Central memory CD8-positive, alpha-beta T cell (primary cell): Measurements from ENCODE around the gene NOC2L.

Experiments
- ATAC-seq: fragments of 150-1000 bp; cut with Tn5 transposase; replicated peaks from 2 replicates; pipeline ENCODE4 v1.10.0; 2022; ENCODE audit warnings: mild to moderate bottlenecking, moderate FRiP score, moderate number of reproducible peaks; ENCODE audit not compliant: poor library complexity, severe bottlenecking; ENCODE audit errors: extremely low read depth
- DNase-seq, 2 donors: peaks; one replicate each; pipeline ENCODE4 v3.0.0; 2021; ENCODE audit warnings: low spot score in 2 of 2
- H3K27ac Mint-ChIP-seq: one replicate; pipeline ENCODE4 v1.8.0; 2022; ENCODE audit warnings: low read depth, mild to moderate bottlenecking, moderate library complexity, mixed read lengths
- H3K27me3 Mint-ChIP-seq: one replicate; pipeline ENCODE4 v1.8.0; 2022; ENCODE audit warnings: mixed read lengths
- H3K36me3 Mint-ChIP-seq: one replicate; pipeline ENCODE4 v1.8.0; 2022; ENCODE audit warnings: mild to moderate bottlenecking, moderate library complexity, mixed read lengths; ENCODE audit not compliant: insufficient read depth
- H3K4me1 Mint-ChIP-seq: one replicate; pipeline ENCODE4 v1.8.0; 2022; ENCODE audit warnings: mixed read lengths
- H3K4me3 Mint-ChIP-seq: one replicate; pipeline ENCODE4 v1.8.0; 2022; ENCODE audit warnings: mild to moderate bottlenecking, moderate library complexity, mixed read lengths
- H3K9me3 Mint-ChIP-seq: one replicate; pipeline ENCODE4 v1.8.0; 2022; ENCODE audit warnings: mixed read lengths

NOC2L gene

DNA sequence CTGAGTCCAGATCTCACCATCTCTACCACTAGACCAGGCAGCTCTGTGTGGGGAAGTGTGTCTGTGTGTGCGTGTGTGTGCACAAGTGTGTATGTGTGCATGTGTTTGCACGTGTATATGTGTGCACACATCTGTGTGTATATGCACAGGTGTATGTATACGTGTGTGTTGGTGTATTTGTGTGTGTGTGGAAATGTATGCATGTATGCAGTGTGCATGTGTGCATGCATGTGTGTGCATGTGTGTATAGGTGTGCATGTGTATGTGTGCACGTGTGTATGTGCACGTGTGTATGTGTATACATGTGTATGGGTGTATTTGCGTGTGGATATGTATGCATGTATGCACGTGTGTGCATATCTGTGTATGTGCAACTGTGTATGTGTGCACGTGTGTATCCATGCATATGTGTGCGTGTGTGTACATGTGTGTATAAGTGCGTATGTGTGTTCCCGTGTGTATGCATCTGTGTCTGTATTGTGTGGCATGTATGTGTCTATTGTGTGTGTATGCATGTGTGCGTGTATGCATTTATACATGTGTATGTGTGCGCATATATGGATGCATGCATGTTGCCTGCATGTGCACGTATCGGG, 10.3 kb upstream of the NOC2L start:
- H3K4me1 Mint-ChIP-seq = no peaks in the 10 kb centered on the region
- H3K36me3 Mint-ChIP-seq = no peaks in the 10 kb centered on the region
- H3K27me3 Mint-ChIP-seq = no peaks in the 10 kb centered on the region
- H3K27ac Mint-ChIP-seq = no peak overlapping the region
- H3K4me3 Mint-ChIP-seq = no peak overlapping the region
- no peaks in the 10 kb centered on the region for H3K9me3 Mint-ChIP-seq
- ATAC-seq (no peak), DNase-seq (no peak)

DNA sequence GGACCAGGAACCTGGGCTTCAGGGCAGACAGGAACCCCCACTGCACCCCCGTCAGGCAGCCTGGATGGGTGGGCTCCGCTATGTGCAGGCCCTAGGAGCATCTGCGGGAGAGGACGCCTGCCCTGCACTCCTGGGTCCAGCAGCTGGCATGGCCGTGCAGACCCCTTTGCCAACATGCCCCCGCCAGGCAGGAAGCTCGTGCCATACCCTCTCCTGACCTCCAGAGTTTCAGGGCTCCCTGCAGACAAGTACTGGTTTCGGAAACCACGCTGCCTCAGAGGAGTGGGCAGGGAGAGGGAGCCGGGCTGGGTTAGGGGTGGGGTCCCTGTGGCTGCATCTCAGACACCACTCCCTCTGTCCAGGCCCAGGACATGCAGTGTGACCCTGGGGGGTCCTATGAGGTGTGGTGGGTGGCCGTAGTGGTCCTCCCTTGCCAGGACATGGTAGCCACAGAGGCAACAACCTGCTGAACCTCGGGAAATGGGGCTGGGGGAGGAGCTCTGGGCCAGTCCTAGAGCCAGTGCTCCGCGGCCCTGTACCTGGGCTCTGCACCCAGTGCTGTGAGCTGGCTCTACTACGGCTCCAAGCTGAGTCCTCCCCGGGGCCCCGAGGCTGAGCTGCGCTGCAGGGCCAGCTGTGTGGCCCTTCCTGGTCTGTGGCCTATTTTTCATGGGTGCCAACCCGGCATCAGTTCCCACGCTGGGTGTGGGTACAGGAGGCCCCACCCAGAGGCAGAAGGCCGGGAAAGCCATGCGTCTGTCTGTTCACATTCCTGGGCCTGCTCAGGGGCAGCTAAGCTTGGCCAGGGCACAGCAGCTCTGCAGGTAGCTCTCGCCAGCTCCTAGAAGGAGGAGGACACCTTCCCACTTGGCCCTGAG, 8.6 kb upstream of the NOC2L start:
- no peaks in the 10 kb centered on the region for H3K9me3 Mint-ChIP-seq
- DNase-seq = no peak
- no peaks in the 10 kb centered on the region for H3K27me3 Mint-ChIP-seq
- no peak overlapping the region for H3K27ac Mint-ChIP-seq
- H3K4me1 Mint-ChIP-seq = no peaks in the 10 kb centered on the region
- H3K36me3 Mint-ChIP-seq = peaks cover 5% of the 10 kb centered on the region
- H3K4me3 Mint-ChIP-seq = no peak overlapping the region
- ATAC-seq = no peak

DNA sequence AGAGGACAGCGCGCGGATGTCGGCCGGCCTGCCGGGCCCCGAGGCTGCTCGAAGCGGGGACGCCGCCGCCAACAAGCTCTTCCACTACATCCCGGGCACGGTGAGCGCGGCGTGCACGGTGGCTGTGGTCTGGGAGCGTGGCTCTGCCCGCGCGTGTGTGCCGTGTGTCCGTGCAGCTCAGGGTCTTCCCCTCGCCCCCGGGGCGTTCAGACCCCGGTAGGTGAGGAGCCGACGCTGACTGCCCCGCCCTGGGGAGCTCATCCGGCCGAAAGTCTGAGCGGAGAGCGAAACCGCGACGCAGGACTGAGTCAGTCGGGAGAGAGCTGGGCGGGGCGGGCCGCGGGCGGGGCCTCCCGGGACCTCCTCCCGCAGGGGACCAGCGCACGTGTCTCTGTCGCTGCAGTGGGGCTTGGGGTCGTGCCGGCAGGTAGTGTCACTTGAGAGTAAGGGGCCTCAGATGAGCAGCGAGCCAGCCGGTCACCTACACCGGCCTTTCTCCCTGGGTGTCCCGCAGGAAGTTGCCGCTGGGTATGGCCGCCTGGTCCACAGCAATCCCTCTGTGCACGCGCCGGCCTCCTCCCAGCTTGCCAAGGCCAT, 7.7 kb upstream of the NOC2L start:
- peaks cover 5% of the 10 kb centered on the region for H3K36me3 Mint-ChIP-seq
- H3K9me3 Mint-ChIP-seq = no peaks in the 10 kb centered on the region
- peak in 1 of 2 donors; percentile 41 for DNase-seq
- H3K4me3 Mint-ChIP-seq = peak overlapping the region; percentile 76
- peak; percentile 87 for ATAC-seq
- H3K27ac Mint-ChIP-seq = peak overlapping the region; percentile 22
- H3K27me3 Mint-ChIP-seq = no peaks in the 10 kb centered on the region
- no peaks in the 10 kb centered on the region for H3K4me1 Mint-ChIP-seq

- H3K4me3 Mint-ChIP-seq = peak within 1 kb of the TSS; percentile 76
- no peaks in the 10 kb centered on the region for H3K9me3 Mint-ChIP-seq
- no peaks in the 10 kb centered on the region for H3K4me1 Mint-ChIP-seq
- ATAC-seq = no peak
- no peak for DNase-seq
- H3K36me3 Mint-ChIP-seq = peaks cover 7% of the 10 kb centered on the region
- no peaks in the 10 kb centered on the region for H3K27me3 Mint-ChIP-seq
- peak within 1 kb of the TSS; percentile 22 for H3K27ac Mint-ChIP-seq
These were observed 7.2 kb upstream of the NOC2L start, which contains the start of gene PLEKHN1 for GRCh38 chr1:966135-966703. Gene PLEKHN1 (plus strand): TSS chr1:966482. CDS start chr1:966532, 50 bp downstream.

GRCh38 chr1:965526-966134, 6.6 kb upstream of the NOC2L start:
- Mint-ChIP-seq H3K4me3 (peak overlapping the region; percentile 40), H3K36me3 (peaks cover 7% of the 10 kb centered on the region), H3K4me1 (no peaks in the 10 kb centered on the region), H3K27me3 (no peaks in the 10 kb centered on the region), H3K9me3 (no peaks in the 10 kb centered on the region), H3K27ac (no peak overlapping the region)
- ATAC-seq (no peak), DNase-seq (no peak)

DNA sequence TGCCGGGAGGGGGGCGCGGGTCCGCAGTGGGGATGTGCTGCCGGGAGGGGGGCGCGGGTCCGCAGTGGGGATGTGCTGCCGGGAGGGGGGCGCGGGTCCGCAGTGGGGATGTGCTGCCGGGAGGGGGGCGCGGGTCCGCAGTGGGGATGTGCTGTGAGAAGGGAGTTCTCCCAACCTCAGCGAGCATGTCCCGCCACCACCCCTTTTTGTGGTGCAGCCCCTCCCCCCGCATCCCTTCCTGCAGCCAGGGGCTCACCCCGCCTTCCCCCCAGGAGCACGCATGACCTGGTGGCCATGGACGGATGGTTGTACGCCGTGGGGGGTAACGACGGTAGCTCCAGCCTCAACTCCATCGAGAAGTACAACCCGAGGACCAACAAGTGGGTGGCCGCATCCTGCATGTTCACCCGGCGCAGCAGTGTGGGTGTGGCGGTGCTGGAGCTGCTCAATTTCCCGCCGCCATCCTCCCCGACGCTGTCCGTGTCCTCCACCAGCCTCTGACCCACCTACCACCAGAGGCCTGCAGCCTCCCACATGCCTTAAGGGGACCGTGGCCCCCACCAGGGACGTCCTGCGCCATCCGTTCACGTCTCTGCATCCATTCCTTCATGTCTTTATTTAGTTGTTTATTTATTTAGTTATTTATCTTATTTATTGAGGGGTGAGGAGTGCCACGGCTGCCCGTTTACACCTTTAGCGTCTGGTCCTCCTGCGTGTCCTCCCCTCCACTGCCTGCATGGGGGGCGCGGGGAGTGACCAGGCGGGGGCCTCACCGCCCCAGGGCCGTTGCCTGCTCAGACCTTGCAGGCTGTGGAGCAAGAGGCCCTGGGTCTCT, 5.9 kb upstream of the NOC2L start:
- H3K4me3 Mint-ChIP-seq = peak overlapping the region; percentile 40
- ATAC-seq = no peak
- no peak overlapping the region for H3K27ac Mint-ChIP-seq
- H3K9me3 Mint-ChIP-seq = no peaks in the 10 kb centered on the region
- peaks cover 7% of the 10 kb centered on the region for H3K36me3 Mint-ChIP-seq
- H3K27me3 Mint-ChIP-seq = no peaks in the 10 kb centered on the region
- no peak for DNase-seq
- H3K4me1 Mint-ChIP-seq = no peaks in the 10 kb centered on the region

- no peak overlapping the region for H3K4me3 Mint-ChIP-seq
These were observed 4.9 kb upstream of the NOC2L start for GRCh38 chr1:963746-964525.

DNA sequence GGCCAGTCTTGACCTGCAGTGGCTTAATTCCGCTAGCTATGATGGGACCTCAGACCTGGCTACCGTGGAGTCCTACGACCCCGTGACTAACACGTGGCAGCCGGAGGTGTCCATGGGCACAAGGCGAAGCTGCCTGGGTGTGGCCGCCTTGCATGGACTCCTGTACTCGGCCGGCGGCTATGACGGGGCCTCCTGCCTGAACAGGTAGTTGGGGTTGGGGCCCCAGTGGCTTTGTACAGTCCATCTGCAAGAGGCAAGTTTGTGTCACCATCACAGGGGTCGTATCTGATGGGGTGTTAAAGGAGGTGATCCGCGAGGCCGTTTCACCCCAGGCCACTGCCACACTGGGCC, 4.2 kb upstream of the NOC2L start:
- DNase-seq (no peak), ATAC-seq (no peak)
- peaks cover 12% of the 10 kb centered on the region for H3K36me3 Mint-ChIP-seq
- no peaks in the 10 kb centered on the region for H3K9me3 Mint-ChIP-seq
- peaks cover 5% of the 10 kb centered on the region for H3K4me1 Mint-ChIP-seq
- no peak overlapping the region for H3K27ac Mint-ChIP-seq
- no peaks in the 10 kb centered on the region for H3K27me3 Mint-ChIP-seq
- peak overlapping the region; percentile 88 for H3K4me3 Mint-ChIP-seq

More at GRCh38 chr1:963746-964525, 4.9 kb upstream of the NOC2L start:
- no peaks in the 10 kb centered on the region for H3K27me3 Mint-ChIP-seq
- H3K4me1 Mint-ChIP-seq = no peaks in the 10 kb centered on the region
- ATAC-seq (no peak), DNase-seq (no peak)
- H3K36me3 Mint-ChIP-seq = peaks cover 11% of the 10 kb centered on the region
- H3K27ac Mint-ChIP-seq = no peak overlapping the region
- H3K9me3 Mint-ChIP-seq = no peaks in the 10 kb centered on the region

DNA sequence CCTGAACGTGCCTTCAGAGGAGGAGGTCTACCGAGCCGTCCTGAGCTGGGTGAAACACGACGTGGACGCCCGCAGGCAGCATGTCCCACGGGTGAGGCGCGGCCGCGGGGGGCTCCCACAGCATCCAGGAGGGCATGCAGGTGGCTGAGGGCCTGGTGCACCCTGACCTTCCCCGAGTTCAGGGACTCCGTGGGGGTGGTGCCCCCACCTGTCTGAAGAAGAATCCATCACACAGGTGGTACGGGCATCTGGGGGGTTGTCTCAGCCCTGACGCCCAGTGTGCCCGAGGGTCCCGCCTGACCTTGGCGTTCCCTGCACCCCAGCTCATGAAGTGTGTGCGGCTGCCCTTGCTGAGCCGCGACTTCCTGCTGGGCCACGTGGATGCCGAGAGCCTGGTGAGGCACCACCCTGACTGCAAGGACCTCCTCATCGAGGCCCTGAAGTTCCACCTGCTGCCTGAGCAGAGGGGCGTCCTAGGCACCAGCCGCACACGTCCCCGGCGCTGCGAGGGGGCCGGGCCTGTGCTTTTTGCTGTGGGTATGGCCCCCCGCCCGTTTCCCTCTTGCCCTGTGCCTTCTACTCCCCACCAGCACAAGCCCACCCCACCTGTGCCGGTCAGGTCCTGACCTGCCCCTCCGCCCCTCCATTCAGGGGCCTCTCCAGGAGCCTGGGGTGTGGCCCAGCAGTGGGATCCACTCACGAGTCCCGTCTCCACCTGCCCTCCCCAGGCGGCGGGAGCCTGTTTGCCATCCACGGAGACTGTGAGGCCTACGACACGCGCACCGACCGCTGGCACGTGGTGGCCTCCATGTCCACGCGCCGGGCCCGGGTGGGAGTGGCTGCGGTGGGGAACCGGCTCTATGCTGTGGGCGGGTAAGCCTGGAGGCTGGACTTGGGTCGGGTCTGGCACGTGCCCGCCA, 3.6 kb upstream of the NOC2L start:
- H3K27me3 Mint-ChIP-seq = no peaks in the 10 kb centered on the region
- H3K9me3 Mint-ChIP-seq = no peaks in the 10 kb centered on the region
- H3K27ac Mint-ChIP-seq = peak overlapping the region; percentile 10
- H3K4me1 Mint-ChIP-seq = peaks cover 11% of the 10 kb centered on the region
- H3K36me3 Mint-ChIP-seq = peaks cover 15% of the 10 kb centered on the region
- peak overlapping the region; percentile 88 for H3K4me3 Mint-ChIP-seq
- ATAC-seq (no peak), DNase-seq (no peak)

- DNase-seq (no peak), ATAC-seq (no peak)
- Mint-ChIP-seq H3K9me3 (no peaks in the 10 kb centered on the region), H3K27ac (no peak overlapping the region), H3K36me3 (peaks cover 20% of the 10 kb centered on the region), H3K4me1 (peaks cover 20% of the 10 kb centered on the region), H3K27me3 (no peaks in the 10 kb centered on the region), H3K4me3 (peak overlapping the region; percentile 88)
These were observed 2.1 kb upstream of the NOC2L start for GRCh38 chr1:961132-961669.
